GM21529 (cell line): ENCODE data around the gene VIPR1.
A peak's percentile ranks its signal among the peaks of the same experiment; 100 is the strongest.

ENCODE experiments used
- ATAC-seq: cut with Tn5 transposase; IDR thresholded peaks from one replicate; pipeline ENCODE4 v1.9.1; 2021; ENCODE audit not compliant: unreplicated experiment

Gene VIPR1

GRCh38 chr3:42502429-42503250 is at the start of gene VIPR1:
TSS of gene VIPR1 (plus strand) at chr3:42502643. CDS start at chr3:42502736, 93 bp downstream.
- peak; percentile 92 for ATAC-seq

- no peak for ATAC-seq
Measured at GRCh38 chr3:42456211-42456610, 46.2 kb upstream of the VIPR1 start.

- no peak for ATAC-seq
Measured at GRCh38 chr3:42459151-42459550, 43.3 kb upstream of the VIPR1 start.

- ATAC-seq: no peak
Measured at GRCh38 chr3:42461762-42462161, 40.7 kb upstream of the VIPR1 start.

- ATAC-seq: no peak
Measured at GRCh38 chr3:42463093-42463492, 39.4 kb upstream of the VIPR1 start.

- no peak for ATAC-seq
Measured at GRCh38 chr3:42468111-42468510, 34.3 kb upstream of the VIPR1 start.

GRCh38 chr3:42472555-42472954 is 29.9 kb upstream of the VIPR1 start:
- no peak for ATAC-seq

GRCh38 chr3:42473083-42473932 is 29.1 kb upstream of the VIPR1 start:
- no peak for ATAC-seq

- ATAC-seq: no peak
Measured at GRCh38 chr3:42476225-42477125, 26.0 kb upstream of the VIPR1 start.

- no peak for ATAC-seq
Measured at GRCh38 chr3:42477696-42478095, 24.7 kb upstream of the VIPR1 start.

GRCh38 chr3:42478830-42479229 is 23.6 kb upstream of the VIPR1 start:
- no peak for ATAC-seq

- no peak for ATAC-seq
Measured at GRCh38 chr3:42486814-42487565, 15.5 kb upstream of the VIPR1 start.

- no peak for ATAC-seq
Measured at GRCh38 chr3:42488687-42489086, 13.8 kb upstream of the VIPR1 start.

- ATAC-seq: no peak
Measured at GRCh38 chr3:42489116-42489936, 13.1 kb upstream of the VIPR1 start.

- no peak for ATAC-seq
Measured at GRCh38 chr3:42489937-42490227, 12.6 kb upstream of the VIPR1 start.

- ATAC-seq: peak; percentile 95
Measured at GRCh38 chr3:42490243-42490642, 12.2 kb upstream of the VIPR1 start.

- no peak for ATAC-seq
Measured at GRCh38 chr3:42491881-42492507, 10.4 kb upstream of the VIPR1 start.

GRCh38 chr3:42492508-42493080 is 9.8 kb upstream of the VIPR1 start:
- ATAC-seq: no peak
